PC-3 (cell line): ENCODE results near the gene TMEM209. TPM values are rescaled to one million over a fixed set of nuclear protein-coding genes. Genes with fewer than 3 reads are reported as not detected.

Experiments used
- ATAC-seq: fragments of 200-7000 bp; cut with Tn5 transposase; 2 replicates; pipeline ENCODE4 v1.9.1; 2020; ENCODE audit warnings: mild to moderate bottlenecking, moderate library complexity
- BruUV-seq: library from RNA; stranded (reverse); fragments of 400-500 nt; replicated peaks from 2 replicates; lab custom pipeline; 2021; lab: Mats Ljungman, UMichigan
- CTCF ChIA-PET: fragments of 300-600 bp; sonication (Branson Sonifier 250); formaldehyde crosslinking; loops from one replicate; lab custom pipeline; 2022; ENCODE audit warnings: antibody characterized with exemption; lab: Charles Lee
- POLR2A ChIA-PET: fragments of 300-600 bp; sonication (Branson Sonifier 250); formaldehyde crosslinking; loops from one replicate; lab custom pipeline; 2022; ENCODE audit warnings: antibody characterized with exemption; ENCODE audit not compliant: unreplicated experiment; lab: Charles Lee
- DNase-seq: peaks from one replicate; pipeline ENCODE4 v3.0.0-alpha.2; 2015
- H2AFZ ChIP-seq: fragments of 300-600 bp; sonication (generic); 2 replicates; pipeline ENCODE4 v1.6.0; 2016; ENCODE audit warnings: antibody characterized with exemption, low read length
- H3F3A ChIP-seq: fragments of 300-600 bp; sonication (generic); one replicate; pipeline ENCODE4 v1.6.0; 2017; ENCODE audit warnings: antibody characterized with exemption, low read length, control low read depth, mild to moderate bottlenecking; ENCODE audit not compliant: unreplicated experiment
- H3K27ac ChIP-seq: fragments of 300-600 bp; sonication (generic); 2 replicates; pipeline ENCODE4 v1.5.1; 2016; ENCODE audit warnings: mild to moderate bottlenecking, low read length
- H3K27me3 ChIP-seq: fragments of 300-600 bp; sonication (generic); 2 replicates; pipeline ENCODE4 v1.6.1; 2016; ENCODE audit warnings: low read length, mixed read lengths
- H3K36me3 ChIP-seq: fragments of 300-600 bp; sonication (generic); 2 replicates; pipeline ENCODE4 v1.6.1; 2016; ENCODE audit warnings: low read depth, mixed run types, low read length, mixed read lengths
- H3K4me1 ChIP-seq: fragments of 300-600 bp; sonication (generic); 2 replicates; pipeline ENCODE4 v1.5.1; 2016; ENCODE audit warnings: low read length; ENCODE audit not compliant: insufficient read depth
- H3K4me2 ChIP-seq: fragments of 300-600 bp; sonication (generic); 2 replicates; pipeline ENCODE4 v1.6.0; 2016; ENCODE audit warnings: low read length
- H3K4me3 ChIP-seq: fragments of 300-600 bp; sonication (generic); 2 replicates; pipeline ENCODE4 v1.5.1; 2016; ENCODE audit warnings: mild to moderate bottlenecking, low read length, mixed read lengths
- H3K79me2 ChIP-seq: fragments of 300-600 bp; sonication (generic); 2 replicates; pipeline ENCODE4 v1.6.1; 2017; ENCODE audit warnings: low read length, mixed read lengths
- H3K9ac ChIP-seq: fragments of 300-600 bp; sonication (generic); 2 replicates; pipeline ENCODE4 v1.6.0; 2016; ENCODE audit warnings: mild to moderate bottlenecking, low read length
- H3K9me2 ChIP-seq: fragments of 300-600 bp; sonication (generic); replicated peaks from 2 replicates; pipeline ENCODE4 v1.6.1; 2016; ENCODE audit warnings: mixed run types, low read length, mixed read lengths
- H3K9me3 ChIP-seq: fragments of 300-600 bp; sonication (generic); 2 replicates; pipeline ENCODE4 v1.6.1; 2016; ENCODE audit warnings: low read length, mixed read lengths
- H4K20me1 ChIP-seq: fragments of 300-600 bp; sonication (generic); 2 replicates; pipeline ENCODE4 v1.6.1; 2016; ENCODE audit warnings: low read length, mixed read lengths
- EZH2 ChIP-seq: fragments of 300-600 bp; sonication (generic); IDR thresholded peaks from one replicate; pipeline ENCODE4 v1.6.1; 2017; ENCODE audit warnings: antibody characterized with exemption, mild to moderate bottlenecking, low read length; ENCODE audit not compliant: unreplicated experiment
- EZH2phosphoT487 ChIP-seq: fragments of 300-600 bp; sonication (generic); IDR thresholded peaks from 2 replicates; pipeline ENCODE4 v1.6.1; 2018; ENCODE audit warnings: mild to moderate bottlenecking, antibody characterized with exemption, low read length, borderline replicate concordance
- intact Hi-C: fragments of 100-400 bp; cut with micrococcal nuclease; formaldehyde crosslinking; loops from 2 replicates; pipeline ENCODE4 v1.9.0; 2023
- total RNA-seq: library from RNA; depleted of rRNA; stranded (reverse); fragments of >200 nt; gene quantifications from 2 replicates; pipeline ENCODE4 v1.2.3, GENCODE V29; 2014
- TF ChIP-seq, protein P1 (sequence below): fragments of 300-600 bp; sonication (generic); conservative IDR thresholded peaks from 2 replicates; pipeline ENCODE4 v1.5.1; 2017; ENCODE audit warnings: antibody characterized with exemption, low read depth, mild to moderate bottlenecking, low read length

TMEM209 gene
- total RNA-seq, 1 experiment from 2014 or later, result 23.2 TPM

- DNase-seq (no peak), ATAC-seq (no peak)
- Histone ChIP-seq H3K27ac (no peak overlapping the region), H3K4me2 (no peak overlapping the region), H3K79me2 (no peaks in the 10 kb centered on the region), H2AFZ (no peak overlapping the region), H3K9me2 (no peaks in the 10 kb centered on the region), H3K4me3 (no peak overlapping the region), H3K4me1 (no peaks in the 10 kb centered on the region), H3K9me3 (no peaks in the 10 kb centered on the region), H3F3A (no peaks in the 10 kb centered on the region), H4K20me1 (no peaks in the 10 kb centered on the region), H3K9ac (no peak overlapping the region), H3K27me3 (no peaks in the 10 kb centered on the region), H3K36me3 (no peaks in the 10 kb centered on the region)
- POLR2A ChIA-PET, result no interaction called here
- intact Hi-C loops, result loop anchor here (5.0 kb wide), 1 partner anchor 81 kb away; the partner anchor contains the start of gene KLHDC10
- CTCF ChIA-PET, result interaction anchor here (0.6 kb wide), 1 partner anchor 363 kb away, joined by 4 read pairs; no protein-coding TSS in a partner anchor
- no TSS peak for BruUV-seq
- TF ChIP-seq, protein P1, sequence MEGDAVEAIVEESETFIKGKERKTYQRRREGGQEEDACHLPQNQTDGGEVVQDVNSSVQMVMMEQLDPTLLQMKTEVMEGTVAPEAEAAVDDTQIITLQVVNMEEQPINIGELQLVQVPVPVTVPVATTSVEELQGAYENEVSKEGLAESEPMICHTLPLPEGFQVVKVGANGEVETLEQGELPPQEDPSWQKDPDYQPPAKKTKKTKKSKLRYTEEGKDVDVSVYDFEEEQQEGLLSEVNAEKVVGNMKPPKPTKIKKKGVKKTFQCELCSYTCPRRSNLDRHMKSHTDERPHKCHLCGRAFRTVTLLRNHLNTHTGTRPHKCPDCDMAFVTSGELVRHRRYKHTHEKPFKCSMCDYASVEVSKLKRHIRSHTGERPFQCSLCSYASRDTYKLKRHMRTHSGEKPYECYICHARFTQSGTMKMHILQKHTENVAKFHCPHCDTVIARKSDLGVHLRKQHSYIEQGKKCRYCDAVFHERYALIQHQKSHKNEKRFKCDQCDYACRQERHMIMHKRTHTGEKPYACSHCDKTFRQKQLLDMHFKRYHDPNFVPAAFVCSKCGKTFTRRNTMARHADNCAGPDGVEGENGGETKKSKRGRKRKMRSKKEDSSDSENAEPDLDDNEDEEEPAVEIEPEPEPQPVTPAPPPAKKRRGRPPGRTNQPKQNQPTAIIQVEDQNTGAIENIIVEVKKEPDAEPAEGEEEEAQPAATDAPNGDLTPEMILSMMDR, result no peak
- TF ChIP-seq EZH2phosphoT487, result no peak
These were observed 51.8 kb downstream of the TMEM209 start for GRCh38 chr7:130153211-130153908.

DNA sequence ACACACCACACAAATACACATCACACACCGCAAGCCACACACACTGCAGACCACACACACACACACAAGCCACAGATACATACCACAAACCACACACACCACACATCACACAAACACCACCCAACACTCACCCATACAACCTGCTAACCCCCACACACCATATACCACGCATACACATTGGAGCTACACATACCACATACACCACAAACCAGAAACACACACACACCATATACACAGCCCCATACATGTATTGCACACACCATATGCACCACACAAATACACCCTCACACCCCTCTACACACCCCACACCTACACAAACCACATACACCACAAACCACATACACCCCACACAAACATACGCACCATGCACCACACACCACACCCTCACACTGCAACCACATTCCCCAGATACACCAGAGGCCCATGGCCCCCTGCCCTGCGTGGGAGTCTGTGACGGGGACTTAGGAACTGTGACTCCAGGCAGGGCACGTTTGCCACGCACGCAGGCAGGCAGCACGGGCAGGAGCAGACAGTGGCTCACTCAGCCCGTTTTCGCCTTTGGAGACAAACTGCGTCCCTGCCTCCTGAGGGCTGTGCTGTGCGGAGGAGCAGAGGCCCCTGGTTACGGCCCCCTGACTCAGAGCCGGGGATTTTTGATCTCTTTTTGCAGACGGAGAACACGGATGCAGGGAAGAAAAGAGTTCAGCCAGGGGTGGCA, 52.6 kb downstream of the TMEM209 start:
- Histone ChIP-seq H4K20me1 (no peaks in the 10 kb centered on the region), H3K27ac (no peak overlapping the region), H3K9ac (no peak overlapping the region), H3K9me3 (no peaks in the 10 kb centered on the region), H3K36me3 (no peaks in the 10 kb centered on the region), H3F3A (no peaks in the 10 kb centered on the region), H3K4me1 (no peaks in the 10 kb centered on the region), H3K79me2 (no peaks in the 10 kb centered on the region), H3K9me2 (no peaks in the 10 kb centered on the region), H3K4me2 (no peak overlapping the region), H2AFZ (no peak overlapping the region), H3K4me3 (no peak overlapping the region), H3K27me3 (no peaks in the 10 kb centered on the region)
- ATAC-seq (no peak), DNase-seq (no peak)
- ChIA-PET POLR2A (no interaction called here), CTCF (no interaction called here)
- intact Hi-C loops, result loop anchor here (5.0 kb wide), 1 partner anchor 80 kb away; the partner anchor contains the start of gene KLHDC10
- TF ChIP-seq, protein P1, result no peak
- TF ChIP-seq EZH2 (no peak), EZH2phosphoT487 (no peak)
- no TSS peak for BruUV-seq
